NCI-H2196 treated with DMSO at 0.1 percent for 48 hours (cell line): ENCODE data around the gene CD44.

Experiments
- DNase-seq: peaks from one replicate; lab custom pipeline; 2025; ENCODE audit not compliant: unreplicated experiment; lab: John Stamatoyannopoulos, UW

The CD44 gene

DNA sequence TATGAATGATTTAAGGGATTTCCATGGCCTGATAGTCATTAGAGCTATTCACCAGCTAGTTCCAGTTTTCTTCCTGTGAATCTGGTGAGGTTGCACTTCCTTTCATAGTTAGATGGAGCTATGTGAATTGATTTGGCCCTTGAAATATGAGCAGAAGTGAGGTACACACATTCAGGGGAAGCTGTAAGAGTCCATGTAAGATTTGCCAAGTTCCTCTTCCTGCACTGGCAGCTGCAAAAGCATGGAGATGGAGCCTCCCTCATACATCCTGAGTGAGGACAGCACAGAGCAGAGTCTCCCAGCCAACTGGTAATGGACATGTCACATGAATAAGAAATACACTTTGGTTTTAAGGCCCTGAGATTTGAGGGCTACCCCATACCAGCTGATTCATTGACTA is 111.7 kb downstream of the CD44 start:
- no peak for DNase-seq

DNA sequence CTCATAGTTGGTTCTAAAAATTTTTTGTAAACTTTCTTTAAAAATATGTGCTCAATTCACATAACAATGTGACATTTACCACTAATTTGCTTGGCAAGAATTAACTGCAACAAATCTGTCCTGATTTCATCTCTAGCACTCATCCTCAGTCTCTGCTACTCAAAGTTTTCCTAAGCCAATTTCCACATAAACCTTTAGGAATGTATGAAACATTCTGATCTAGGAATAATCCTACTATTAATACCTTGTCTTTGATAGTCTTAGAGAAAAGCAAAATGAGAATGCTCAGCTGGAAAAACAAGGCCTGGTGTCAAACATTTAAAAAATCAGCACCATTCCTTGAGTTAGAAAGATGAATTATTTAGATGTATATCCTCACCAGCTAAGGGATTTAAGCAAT is 114.3 kb downstream of the CD44 start:
- no peak for DNase-seq

- no peak for DNase-seq
Measured at GRCh38 chr11:35255514-35255913, 116.5 kb downstream of the CD44 start.

DNA sequence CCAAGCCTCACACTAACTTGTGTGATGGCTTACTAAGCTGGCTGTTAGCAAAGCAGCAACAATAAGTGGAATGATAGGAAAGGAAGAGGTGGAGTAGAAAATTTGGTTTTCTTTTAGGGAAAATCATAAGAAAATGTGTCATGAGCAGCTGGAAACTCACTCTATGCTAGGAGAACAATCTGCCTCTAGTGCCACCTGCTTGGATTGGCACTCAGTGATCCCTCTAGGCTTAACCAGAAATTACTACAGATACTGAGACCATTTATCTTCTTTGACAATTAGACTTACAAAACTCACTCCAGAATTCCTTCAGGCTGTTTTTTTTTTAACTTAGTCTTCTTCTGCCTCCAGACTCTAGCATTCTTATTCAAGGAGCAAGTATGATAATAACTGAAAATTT is 117.3 kb downstream of the CD44 start:
- DNase-seq: no peak

DNA sequence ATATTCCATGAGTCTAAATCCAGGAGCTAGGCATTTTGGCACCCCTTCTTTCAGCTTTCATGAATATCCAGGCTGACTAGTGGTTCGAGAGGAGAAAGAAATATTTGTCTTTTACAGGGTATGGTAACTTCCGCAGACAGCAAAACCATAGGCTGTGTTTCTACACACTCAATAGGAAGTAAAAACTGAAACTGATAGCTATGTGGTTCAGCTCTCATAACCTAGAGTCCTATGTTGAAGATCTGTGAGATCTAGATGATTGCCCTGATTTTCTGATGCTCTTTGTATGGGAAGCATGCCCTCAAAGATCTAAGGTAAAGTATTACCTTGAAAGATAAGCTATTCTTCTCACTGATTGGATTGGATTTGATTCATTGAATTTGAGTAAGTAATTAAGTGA is 118.3 kb downstream of the CD44 start:
- no peak for DNase-seq

GRCh38 chr11:35259529-35259928 is 120.6 kb downstream of the CD44 start:
- no peak for DNase-seq

DNA sequence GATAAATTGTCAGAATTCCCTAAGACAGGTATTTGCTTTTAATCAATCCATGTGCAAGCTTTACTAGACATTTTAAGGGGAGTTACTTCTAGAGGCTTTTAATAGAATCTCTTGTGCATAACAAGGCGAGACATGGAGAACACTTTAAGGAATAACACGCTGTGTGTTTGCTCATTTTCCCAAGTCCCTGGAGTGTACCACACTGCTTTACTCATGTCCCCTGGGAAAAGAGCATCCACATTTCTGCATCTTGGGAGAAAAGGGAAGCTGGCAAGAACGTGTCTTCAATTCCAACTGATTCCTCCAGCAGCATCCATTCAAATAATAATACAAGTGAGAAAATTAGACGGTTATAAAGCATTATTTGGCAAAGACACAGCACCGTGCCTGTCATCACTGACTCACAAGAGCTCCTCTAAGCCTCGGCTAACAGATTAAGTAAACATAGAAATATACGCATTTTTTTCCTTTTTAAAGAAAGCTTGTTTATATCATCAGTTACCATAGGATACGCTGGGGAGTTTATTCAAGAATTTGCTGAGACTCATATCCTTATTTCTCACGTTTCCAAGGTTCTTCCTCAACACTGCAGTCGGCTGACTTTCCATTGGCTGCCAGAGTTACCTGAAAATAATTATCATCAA is 121.5 kb downstream of the CD44 start:
- DNase-seq: no peak

DNA sequence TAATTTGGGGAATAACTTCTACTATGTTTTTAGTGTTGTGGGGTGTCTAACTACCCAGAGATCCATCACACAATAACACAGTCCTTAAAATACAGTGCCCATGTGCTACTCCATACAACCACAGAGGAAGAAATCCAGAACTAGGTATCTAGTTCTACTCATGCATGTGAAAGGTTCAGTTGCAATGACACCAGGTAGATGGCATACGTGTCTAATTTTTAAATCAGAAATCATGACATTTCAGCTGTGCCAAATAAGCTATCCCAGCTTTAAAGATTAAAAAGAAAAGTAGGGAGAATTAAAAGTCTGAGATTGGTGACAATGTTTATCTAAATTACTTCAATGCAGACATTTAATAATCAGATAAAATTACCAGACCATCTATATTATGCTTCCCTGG is 122.2 kb downstream of the CD44 start:
- no peak for DNase-seq

DNA sequence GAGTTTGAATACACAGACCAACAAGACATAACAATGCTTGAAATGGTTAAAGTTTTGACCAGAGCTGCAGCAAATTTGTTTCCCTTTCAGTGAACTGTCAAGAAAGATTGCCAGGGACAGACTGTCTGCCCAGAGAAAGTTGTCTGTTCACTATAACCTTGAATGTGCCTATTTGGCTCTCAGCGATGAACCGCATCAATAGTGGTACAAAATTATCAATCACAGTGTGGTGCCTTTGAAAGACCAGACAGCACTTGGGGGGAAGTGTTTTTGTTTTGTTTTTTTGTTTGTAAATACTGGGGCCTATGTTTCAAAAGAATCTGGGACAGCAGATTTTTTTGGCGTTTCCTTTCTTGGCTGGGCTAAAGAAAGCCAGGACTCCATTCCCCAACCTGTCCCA is 123.1 kb downstream of the CD44 start:
- DNase-seq: no peak

- no peak for DNase-seq
Measured at GRCh38 chr11:35262735-35263134, 123.8 kb downstream of the CD44 start.

GRCh38 chr11:35265755-35266454 is 126.9 kb downstream of the CD44 start:
- DNase-seq: no peak

DNA sequence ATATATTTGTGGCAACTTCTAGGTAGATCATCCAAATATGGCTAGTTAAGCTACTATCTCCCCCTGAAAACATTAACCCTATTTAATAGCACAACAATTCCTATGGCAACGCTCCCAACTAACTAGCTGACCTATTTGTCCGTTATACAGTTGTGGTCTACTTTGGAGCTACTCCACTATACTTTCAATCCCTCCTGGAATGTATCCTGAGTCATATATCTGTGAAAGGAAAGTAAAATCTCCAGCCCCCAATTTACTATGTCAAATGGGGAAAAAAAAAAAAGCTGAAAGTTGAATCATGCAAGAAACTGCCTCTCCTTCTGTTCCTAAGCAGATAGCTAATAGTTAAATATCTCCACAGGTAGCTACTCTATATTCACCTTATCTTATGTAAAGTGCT is 128.5 kb downstream of the CD44 start:
- no peak for DNase-seq

DNA sequence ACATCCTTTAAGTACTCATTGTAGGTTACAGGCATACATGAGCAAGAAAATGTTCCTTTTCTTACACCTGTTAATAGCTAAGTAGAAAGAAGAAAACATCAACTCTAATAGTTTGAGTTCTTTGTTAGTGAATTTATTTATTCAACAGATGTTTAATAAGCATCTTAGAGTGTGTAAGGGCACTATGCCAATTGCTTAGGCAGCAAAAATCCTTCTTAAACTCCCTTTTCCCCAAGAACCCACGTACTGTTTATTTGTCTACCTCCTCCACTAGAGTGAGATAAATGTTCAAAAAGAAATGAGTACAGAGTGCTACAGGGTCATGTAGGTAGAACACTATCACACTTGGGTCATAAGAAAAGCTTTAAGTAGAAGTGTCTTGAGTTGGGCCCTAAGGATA is 131.4 kb downstream of the CD44 start:
- DNase-seq: no peak

DNA sequence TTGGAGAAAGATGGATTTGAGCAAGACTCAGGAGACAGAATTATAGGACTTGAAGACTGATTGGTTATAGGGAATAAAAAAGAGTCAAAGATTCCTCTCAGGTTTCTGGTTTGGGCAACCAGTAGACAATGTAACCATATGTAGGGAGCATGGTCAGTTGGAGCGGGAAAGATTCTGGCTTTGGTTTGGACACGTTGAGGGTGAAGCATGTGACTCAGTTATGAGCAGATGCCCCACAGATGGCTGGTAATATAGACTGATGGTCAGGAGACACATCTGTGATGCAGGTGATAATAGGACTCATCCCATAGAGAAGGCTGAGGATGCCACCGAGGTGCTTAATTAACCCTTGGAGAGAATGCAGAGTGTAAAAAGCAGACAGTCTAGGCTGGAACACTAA is 132.1 kb downstream of the CD44 start:
- DNase-seq: no peak

- no peak for DNase-seq
Measured at GRCh38 chr11:35272391-35272902, 133.5 kb downstream of the CD44 start.

DNA sequence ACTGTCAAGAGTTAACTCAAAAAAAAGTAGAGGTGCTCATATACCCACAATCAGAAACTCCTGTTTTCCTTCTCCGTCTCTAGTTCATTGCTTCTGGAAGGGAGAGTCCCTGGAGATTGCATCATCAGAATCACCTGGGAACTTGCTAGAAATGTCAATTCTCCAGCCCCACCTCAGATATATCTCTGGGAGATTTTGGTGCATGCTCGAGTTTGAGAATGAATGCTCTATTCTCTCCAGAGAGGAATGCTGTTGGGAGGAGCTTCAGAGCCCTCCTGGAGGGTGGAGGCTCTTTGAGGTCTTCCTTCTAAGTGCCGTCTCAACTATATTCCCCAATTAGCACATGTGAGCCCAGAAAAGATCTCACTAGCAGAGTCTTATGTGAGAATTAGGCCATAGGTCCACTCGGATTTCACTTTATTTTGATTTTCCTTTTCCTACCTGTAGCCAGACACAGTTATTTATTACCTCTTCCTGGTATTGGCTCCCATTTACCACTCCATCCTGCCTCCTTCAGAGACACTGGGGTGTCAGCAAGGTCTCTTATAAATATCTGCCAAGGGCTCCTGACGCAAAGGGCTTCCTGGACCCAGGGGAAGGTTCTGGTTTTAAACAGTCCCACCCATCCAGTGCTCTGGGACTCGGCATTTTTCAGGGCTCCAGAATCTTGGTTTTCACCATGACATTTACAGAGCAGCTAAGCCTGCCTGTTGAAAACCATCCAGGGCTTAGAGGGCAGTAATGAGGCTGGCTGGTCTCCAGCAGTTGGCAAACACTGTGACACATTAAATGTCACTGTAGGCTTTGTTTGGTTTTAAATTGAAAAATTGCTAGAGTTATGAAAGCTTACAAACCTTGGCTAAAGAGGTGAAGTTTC is 136.2 kb downstream of the CD44 start:
- DNase-seq: no peak

GRCh38 chr11:35275786-35276170 is 136.8 kb downstream of the CD44 start:
- no peak for DNase-seq

DNA sequence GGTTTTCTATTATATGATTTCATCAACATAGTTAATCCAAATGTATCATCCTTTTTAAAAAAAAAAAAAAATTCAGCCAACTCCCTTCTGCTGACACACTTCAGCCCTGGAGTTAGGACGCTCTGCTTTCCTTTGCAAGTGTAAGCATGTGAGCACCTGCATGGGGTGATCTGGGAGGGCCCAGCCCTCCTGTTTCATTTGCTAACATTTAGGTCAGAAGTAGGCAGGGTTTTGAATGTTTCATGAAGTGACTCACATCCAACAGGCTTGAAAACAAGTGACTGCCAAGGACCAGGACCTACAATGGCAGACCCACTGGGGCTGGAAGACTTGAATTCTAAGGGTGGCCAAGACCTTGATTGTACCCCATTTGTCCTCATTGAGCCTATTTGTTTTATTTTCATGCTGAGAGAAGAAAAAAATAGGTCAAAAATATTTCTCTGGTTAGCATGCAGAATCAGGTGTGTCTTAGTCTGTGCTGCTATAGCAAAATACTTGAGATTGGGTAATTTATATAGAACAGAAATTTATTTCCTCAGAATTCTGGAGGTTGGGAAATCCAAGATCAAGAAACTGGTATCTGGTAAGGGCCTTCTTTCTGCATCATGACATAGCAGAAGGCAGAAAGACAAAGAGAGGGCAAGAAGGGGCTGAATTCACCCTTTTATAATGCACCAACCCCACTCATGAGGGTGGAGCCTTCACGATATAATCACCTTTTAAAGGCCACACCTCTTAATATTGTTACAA is 137.6 kb downstream of the CD44 start:
- DNase-seq: no peak

DNA sequence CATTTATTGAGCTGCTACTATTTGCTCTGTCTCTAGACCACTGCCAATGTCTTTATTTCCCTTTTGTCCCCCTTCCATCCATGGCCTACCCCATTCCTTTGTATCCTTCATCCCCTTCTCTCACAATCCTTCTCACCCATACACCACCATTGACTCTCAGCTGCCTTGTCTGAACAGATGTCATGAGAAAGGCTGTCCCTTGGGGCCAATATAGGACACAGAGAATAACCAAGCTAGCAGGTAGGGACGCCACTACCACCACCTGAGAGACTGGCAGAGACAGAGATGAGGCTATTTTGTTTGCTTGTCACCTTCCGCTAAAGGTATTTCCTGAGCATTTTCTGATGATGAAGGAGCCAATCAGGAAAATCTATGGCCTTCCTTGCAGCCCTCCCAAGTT is 138.9 kb downstream of the CD44 start:
- DNase-seq: no peak

DNA sequence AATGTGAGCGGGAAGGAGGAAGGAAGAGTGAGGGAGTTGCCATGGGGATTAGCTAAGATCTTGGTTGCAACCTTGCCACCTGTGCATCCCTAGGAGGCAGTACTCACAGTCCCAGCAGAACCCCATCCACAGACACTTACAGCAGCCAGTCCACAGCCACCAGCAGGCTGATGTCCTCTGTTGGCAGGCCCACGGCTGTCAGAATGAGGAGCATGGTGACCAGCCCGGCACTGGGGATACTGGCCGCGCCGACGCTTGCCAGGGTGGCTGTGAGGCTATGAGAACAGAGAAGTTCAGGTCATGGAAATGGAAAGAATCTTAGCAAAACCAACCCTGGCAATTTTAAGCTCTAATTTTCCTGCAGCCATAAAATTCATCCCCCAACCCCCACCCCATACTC is 141.8 kb downstream of the CD44 start:
- DNase-seq: no peak

GRCh38 chr11:35281169-35281688 is 142.3 kb downstream of the CD44 start:
- no peak for DNase-seq
